DMS 273 (cell line): ENCODE data around the gene NECAB2.

Source experiments
- DNase-seq: peaks from one replicate; lab custom pipeline; 2025; ENCODE audit not compliant: unreplicated experiment; lab: John Stamatoyannopoulos, UW

The NECAB2 gene

DNA sequence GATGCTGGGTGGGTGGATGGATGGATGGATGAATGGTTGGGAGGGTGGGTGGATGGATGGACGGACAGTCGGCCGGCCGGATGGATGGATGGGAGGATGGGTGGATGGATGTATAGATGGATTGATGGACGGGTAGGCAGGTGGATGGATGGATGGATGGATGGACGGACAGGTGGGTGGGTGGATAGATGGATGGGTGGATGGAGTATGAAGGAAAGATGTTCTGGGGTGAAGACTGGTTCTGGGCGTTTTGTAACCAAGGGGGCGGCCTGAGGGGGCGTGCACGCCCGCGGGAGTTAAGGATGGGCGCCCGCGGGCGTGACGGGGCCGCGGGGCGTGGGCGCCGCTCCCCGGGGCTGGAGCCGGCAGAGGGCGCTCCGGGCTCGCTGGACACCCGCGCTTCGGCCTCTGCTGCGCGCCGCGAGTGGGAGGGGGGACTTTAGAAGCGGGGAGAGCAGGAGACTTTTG lies at the start of gene NECAB2:
TSS of gene NECAB2 (plus strand) at position 407 of the 468 bp plus-strand sequence. CDS start 405 bp downstream, outside the sequence.
- peak; percentile 69 for DNase-seq

DNA sequence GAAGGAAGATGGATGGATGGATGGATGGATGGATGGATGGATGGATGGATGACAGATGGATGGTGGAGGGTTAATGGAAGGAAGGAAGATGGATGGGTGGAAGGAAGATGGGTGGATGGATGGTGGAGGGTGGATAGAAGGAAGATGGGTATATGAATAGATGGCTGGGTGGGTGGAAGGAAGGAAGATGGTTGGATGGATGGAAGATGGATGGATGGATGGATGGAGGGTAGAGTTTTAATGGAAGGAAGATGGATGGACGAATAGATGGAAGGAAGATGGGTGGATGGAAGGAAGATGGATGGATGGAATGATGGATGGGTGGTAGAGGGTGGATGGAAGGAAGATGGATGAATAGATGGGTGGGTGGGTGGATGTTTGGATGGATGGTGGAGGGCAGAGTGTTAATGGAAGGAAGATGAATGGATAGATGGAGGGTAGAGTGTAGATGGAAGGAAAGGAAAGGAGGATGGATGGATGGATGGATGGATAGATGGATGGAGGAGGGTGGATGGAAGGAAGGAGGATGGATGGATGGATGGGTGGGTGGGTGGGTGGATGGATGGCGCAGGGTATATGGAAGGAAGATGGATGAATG lies 47.1 kb upstream of the NECAB2 start:
- DNase-seq = no peak

DNA sequence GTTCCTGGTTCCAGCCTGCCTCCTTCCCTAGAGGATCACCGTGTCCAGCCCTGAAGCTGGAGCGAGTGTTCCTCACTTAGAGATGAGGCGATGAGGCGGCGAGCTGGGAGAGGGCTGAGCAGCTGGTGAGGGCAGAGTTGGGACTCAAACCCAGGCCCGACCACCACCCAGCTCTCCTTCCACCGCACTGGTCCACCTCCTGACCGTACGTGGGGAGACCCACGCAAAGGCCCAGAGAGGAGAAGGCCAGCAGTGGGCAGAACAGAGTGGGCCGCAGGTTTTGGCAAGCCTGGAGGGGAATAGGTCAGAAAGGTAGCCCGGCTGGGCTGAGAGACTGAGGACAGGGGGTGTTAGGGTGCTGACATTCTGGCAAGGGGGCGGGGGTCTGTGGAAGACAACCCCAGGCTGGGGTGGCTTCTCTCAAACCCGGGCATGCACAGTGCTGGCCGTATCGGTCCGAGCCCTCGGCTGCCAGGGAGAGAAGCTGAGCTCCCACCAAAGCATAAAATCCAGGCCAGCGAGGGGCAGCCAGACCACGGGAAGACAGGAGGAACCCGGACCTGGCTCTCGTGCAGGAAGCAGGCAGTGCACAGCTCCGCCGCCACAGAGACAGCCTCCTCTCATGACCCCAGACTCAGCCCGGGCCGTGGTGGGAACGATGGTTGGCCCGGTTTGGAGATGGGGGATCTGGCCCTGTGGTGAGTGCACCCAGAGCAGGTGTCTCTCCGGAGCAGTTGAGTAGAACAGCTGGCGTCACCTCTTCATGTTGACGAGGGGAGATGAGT lies 44.3 kb upstream of the NECAB2 start:
- DNase-seq = no peak

DNA sequence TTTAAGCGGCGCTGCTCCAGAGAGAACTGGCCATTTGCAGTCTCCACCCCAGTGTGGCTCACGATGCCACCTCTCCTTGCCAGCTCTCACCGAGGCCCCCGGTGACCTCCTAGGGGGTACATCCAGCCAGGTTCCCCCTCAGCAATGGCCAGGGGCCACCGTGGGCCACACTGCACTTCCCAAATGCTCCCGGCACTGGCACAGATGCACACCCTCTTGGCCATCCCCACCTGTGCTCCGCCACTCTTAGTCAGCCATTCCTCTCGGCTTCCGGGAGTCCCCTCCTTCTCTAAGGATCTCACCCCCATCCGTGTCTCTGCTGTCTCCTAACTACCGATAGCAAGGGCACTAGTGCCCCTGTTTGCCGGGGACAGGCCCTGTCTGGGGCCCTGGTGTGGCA lies 43.4 kb upstream of the NECAB2 start:
- no peak for DNase-seq

DNA sequence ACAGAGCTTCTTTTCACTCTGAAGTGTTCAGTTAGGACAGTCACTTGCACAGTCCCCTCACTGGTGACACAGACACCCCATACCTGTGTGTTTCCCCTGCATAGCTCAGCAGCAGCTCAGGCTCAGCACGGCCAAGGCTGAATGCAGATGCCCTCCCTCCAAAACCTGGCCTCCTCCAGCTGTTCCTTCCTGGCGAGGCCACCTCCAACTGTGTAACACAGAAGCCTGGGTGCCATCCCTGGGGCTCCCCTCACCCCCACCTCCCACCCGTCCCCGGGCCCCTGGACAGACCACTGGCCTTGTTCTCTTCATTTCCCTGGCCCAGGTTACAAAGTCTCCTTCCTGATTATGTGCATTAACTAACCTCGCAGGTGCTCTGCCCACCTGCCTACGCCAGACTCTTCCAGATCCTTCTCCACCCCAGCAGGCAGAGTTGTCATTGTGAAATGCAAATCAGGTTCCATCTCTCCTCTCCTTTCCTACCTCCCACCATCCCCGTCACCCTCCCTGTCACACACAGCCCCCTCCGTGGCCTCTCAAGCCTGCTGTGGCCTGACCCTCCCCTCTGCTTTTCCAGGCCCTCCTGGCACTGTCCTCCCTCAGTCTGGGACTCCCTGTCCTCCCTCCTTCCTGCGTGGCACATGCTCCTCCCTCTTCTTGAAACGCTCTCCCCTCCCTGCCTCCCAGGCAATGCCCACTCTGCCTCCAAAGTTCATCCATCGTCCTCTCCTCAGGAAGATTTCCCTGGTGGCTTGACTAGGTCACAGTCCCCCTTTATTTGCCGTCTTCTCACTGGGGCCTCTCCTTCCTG lies 42.7 kb upstream of the NECAB2 start:
- no peak for DNase-seq

DNA sequence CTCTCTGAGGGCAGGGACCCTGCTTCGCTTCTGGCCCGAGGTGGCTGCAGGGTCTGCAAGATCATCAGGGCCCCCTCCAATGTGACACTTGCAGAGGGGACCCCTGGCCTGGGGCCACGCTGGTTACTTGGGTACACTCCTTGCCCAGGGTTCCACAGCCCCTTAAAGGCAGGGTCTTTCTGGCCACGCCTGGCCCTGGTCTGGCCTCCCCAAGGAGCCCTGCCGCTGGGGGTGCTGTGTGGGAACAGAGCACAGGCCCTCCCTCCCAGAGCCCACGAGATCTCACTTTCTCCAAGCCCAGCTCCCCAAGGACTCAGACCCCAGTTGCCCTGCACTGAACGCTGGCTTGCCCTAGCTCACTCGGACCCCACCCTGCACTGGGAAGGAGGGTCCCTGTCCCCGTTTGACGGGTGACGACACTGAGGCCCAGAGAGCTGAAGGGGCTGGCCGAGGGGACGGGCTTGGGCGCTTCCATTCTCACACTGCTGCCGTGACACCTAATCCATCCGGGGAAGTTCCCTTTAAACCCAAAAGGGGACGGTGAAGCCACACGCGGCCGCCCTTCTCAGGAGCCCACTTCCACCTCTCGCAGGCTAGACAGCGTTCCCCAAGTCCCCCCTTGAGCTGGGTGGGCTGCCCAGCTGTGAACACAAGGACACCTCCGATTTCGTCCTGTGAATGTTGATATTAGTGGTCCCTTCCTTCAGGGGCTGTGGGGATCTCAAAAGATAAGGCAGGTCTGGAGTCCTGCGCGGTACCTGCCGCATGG lies 41.9 kb upstream of the NECAB2 start:
- no peak for DNase-seq

DNA sequence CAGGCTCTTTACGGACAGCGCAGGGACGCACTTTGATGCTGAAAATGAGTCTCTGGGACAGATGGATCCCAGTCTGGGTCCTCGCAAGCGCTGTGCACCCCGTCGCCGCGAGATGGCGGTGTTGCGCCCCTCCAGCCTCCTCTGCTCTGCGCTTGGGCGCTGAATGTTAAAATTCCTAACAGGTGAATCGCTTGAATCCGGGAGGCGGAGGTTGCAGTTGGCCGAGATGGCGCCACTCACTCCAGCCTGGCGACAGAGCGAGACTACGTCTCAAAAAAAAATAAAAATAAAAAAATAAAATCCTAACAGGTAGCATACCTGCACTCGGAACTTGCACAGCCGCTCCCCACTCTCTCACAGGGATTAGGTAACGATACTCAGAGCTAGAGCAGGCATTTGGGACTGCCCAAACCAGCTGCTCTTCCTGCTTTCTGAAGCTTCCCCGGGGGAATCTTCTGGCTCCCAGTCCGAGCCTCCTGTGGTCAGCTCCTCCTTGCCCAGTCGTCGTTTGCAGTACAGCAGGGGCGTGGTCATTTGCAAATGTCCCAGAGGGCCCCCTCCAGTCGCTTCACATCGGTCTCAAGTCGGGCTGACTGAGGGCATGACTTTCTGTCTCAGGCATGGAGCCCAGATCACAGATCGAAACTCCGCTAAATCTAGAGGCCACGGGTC lies 41.2 kb upstream of the NECAB2 start:
- DNase-seq = peak; percentile 85

DNA sequence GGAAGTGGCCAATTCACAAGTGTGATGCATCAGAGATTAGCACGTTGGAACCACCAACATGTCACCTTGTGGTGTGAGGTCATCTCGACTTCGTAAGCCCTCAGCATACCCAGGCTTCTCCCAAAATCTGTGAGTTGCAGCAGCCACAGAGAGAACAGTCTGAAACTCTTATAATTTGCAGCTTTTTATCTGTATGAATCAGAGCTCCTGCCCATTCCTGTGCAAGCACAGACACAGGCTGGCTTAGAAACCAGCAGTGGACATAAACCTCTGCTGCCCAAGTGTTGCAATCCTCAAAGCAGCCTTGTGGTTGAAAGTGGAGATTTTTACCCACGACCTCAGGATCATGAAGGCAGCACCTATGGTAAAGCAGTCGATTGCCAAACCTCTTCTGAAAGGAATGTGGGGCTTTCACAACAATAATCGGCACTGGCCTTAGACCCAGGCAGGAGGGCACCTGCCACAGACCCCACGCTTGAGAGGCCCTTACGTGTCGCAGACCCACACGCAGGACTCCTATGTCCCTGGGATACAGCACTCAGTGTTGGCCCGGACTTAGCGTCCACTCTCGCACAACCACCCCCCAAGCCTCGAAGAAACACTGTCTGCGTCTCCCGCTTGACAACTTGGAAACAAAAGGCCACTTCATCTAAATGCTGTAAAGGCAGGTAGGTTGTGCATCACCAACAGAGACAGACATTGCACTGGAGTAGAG lies 39.5 kb upstream of the NECAB2 start:
- no peak for DNase-seq

DNA sequence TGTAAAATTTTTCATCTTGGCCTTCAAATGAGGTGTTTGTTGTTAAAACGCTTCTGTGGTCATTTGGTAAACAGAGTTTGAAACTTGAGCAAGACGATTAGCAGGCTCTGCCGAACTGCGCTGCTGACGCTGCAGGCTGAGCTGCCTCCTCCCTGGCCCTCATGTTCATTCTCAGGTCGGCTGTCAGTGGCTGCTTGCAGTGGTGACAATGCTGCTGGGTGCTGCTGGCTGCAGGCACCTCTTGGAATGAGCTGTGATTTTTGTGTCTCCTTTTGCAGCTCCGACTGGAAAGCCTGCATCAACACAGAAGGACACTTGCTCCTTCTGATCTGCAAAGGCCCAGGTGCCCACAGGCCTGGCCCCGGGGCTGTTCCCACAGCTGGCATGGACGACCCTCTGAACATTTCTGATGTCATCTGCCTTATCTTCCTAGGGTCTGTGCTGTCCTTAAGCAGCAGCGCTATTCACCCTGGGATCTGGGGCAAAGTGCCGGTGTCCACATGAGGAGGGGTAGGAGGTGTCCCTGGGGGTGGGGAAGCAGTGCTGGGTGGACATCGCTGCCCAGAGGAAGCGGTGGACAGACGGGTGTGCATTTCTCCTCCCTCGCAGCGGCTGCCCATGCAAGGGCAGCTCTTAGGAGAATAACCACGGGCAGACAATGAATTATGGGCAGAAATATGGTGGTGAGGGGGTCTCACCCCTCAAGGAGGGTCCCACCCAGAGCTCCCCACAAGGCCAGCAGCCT lies 38.1 kb upstream of the NECAB2 start:
- DNase-seq = no peak

DNA sequence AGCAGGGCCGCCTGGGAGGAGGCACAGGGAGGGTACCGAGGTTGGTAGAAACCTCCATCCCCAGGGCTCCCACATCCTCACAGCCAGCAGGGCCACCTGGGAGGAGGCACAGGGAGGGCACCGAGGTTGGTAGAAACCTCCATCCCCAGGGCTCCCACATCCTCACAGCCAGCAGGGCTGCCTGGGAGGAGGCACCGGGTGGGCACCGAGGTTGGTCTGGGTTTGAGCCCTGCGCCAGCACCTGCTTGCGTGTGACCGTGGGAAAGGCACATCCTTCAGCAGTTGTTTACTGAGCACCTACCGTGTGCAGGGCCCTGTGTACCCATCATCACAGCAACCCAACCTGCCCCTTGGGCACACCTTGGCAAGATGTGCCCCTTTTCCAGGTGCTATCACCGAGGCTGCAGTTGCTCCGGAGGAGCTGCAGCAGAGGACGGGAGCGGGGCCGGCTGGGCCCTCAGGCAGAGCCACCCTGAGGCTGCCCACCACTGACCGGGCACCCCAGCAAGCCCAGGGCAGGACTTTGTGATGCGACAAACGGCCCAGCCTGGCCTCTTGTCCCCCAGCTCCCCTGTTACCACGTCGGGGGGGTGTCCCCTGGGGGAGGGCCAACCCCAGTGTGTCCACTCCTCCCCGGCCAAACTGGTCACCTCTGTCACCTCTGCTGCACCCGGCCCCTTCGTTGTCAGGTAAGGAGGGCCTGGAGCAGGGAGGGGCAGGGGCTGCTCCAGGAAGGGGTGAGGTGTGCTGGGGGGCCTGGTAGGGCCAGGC lies 37.1 kb upstream of the NECAB2 start:
- DNase-seq = no peak

DNA sequence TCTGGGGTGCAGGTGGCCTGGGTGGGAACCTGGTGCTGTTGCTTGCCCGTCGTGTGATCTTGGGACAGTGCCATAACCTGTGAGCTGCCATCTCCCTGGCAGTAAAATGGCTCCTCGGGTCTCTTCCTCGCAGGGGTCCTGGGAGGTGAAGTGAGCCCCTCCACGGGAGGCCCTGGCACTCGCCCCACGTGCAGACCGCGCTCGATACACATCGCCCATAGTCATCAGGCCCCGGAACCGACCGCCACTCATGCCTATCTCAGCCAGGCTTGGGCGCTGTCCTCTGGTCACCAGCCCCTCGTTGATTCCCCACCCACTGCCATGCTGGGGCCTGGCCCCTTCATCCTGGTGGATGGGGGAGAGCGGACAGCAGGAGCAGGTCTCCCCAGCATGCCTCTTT lies 36.5 kb upstream of the NECAB2 start:
- DNase-seq = no peak

DNA sequence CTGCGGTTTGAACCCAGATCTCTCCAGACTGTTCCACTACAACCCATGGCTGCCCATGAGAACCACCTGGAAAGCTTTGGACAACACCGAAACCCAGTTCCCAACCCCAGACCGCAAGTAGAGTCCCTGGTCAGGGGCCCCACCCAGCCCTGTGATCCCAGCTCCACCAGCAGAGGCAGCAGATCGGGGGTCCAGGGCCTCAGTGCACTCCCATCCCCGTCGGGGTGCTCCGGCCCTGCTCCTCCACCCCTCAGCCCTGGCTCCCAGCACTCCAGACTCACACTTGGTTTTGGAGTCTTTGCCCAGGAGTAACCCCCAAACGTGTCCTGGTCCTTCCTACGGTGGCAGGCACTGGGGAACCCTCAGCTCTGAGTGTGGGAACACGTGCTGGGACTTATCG lies 35.7 kb upstream of the NECAB2 start:
- DNase-seq = no peak

DNA sequence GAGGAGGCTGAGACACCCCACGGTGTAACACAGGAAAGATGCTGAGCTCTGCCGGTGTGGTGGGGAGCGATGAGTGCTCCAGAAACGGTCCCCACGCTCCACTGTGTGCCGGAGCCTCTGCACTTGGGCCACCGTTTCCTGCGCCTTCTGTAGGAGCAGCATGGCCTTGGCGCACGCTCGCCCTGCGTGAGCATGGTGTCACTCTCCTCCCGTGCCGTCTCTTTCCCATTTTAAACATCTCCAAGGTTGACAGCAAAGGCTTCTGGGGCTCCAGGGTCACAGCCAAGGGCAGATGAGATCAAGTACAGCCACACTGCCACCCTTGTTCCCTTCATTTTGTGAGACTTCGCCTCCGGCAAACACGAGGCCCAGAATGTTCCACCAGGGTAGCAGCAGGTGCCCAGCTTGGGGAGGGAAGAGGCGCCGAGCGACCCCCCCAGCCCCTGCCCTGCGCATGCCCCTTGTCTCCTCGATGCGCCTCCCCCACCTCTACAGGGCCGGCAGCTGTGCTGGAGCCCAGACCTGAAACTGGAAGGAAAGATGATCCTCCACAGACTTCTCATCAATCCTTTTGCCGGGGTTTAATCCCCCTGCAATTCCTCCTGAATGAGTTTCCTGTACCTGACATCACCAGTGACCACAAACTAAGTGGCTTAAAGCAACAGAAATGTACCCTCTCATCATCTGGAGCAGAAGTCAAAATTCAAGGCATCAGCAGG lies 34.9 kb upstream of the NECAB2 start:
- peak; percentile 30 for DNase-seq

DNA sequence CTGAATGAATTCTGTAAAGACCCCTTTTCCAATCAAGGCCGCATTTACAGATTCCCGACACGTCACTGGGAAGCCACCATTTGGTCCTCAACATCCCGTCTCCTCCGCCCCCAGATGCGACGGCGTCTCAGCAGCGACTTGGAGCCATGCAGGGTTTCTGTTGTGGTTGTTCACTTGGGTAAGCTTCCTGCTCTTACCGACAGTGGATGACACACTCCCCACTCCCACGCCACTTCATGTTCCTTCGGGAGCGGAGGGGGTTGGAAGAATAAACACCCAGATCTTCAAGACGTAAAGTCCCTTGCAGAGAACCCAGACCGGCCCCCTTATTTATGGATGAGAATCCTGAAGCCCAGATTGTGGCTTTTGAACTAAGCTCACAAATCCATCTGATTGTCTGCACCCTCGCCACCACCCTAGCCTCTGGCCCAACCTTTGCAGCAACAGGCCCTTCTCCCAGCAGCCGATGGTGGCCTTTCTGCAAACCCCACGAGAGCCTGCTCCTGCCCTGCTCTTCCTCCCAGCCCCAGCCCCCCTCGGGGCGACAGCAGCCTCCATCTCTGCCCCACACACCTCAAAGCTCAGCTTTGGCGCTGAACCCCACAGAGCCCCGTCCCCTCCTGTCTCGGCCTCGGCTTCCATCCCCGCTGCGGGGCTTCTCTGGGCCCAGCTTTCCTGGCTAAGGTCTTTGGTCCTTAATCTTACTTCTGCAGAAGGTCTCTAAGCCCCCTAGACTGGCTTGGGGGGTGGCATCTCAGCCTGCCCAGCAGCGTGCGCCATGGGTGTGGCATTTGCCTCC lies 34.0 kb upstream of the NECAB2 start:
- no peak for DNase-seq

DNA sequence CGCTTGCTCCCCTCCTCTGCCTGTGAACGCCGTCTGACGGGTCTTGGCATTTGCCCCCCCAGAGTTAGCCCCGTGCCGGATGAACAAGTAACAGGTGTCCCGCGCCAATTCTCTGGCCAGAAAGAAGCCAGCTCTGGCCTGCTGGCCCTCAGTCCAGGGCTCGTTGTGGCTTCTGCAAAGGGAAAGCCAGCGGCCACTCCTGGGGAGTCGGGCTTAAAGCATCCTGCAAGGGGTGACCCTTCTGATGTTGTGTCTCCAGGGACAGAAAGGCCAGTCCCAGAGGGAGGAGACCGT lies 33.4 kb upstream of the NECAB2 start:
- DNase-seq = peak; percentile 36

DNA sequence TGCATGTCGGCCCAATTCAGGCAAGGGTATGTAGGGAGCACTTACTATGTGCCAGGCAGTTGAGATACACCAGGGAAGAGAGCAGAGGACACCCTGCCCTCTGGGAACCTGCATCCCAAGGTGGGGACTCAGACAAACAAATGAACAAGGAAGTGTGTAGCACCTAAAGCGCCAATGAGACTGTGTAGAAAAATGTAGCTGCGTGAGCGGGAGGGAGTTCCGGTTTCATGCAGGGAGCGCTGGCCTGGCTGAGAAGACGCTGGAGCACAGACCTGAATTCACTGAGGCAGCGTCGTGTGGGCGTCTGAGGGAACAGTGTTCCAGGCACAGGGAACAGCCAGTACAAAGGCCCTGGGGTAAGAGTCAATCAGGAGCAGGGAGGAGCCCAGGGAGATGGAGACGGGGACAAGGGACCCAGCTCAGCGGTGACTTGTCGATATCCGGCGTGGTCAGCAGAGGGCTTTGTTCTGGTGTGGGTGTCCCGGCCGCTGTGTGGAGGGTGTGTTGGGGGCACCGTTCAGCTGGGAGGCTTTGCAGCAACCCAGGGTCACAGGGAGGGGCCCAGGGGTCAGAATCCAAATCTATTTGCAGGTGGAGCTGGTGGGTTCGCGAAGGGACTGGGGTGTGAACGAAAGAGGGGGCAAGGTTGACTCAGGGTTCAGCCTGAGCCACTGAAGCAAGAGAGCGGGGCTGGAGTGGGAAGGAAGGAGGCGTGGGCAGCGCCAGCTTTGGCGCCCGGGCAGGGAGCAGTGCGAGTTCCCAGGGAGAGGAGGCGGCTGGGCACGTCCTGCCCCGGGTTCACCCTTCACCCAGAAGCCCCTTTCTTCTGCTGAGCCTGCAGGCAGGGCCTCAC lies 32.8 kb upstream of the NECAB2 start:
- DNase-seq = no peak
